IPS-11a (cell line): Measurements from ENCODE around the gene TMEM131.
"Not testable (repeated sequence)": the region's sequence is repeated elsewhere in the genome, so short reads cannot be mapped to it uniquely, and the experiment has no call there.

ENCODE experiments used
- H3K4me3 ChIP-seq: one replicate; pipeline ENCODE4 v1.5.1; 2013; ENCODE audit warnings: low read depth, low read length, control low read depth

Gene TMEM131

GRCh38 chr2:98025481-98026037, 29.8 kb upstream of the TMEM131 start:
- no peak overlapping the region for H3K4me3 ChIP-seq

GRCh38 chr2:98022067-98022466, 26.3 kb upstream of the TMEM131 start:
- H3K4me3 ChIP-seq: not testable (repeated sequence)

- no peak overlapping the region for H3K4me3 ChIP-seq
Observed at GRCh38 chr2:98020992-98021713, 25.4 kb upstream of the TMEM131 start.

GRCh38 chr2:98020516-98020915, 24.8 kb upstream of the TMEM131 start:
- H3K4me3 ChIP-seq: no peak overlapping the region

- no peak overlapping the region for H3K4me3 ChIP-seq
Observed at GRCh38 chr2:98016908-98017670, 21.3 kb upstream of the TMEM131 start.

- H3K4me3 ChIP-seq: no peak overlapping the region
Observed at GRCh38 chr2:98015671-98016070, 19.9 kb upstream of the TMEM131 start.

GRCh38 chr2:98014379-98014778, 18.6 kb upstream of the TMEM131 start:
- no peak overlapping the region for H3K4me3 ChIP-seq

GRCh38 chr2:98013407-98014042, 17.8 kb upstream of the TMEM131 start:
- no peak overlapping the region for H3K4me3 ChIP-seq

- H3K4me3 ChIP-seq: no peak overlapping the region
Observed at GRCh38 chr2:98012561-98012991, 16.8 kb upstream of the TMEM131 start.

- no peak overlapping the region for H3K4me3 ChIP-seq
Observed at GRCh38 chr2:98009887-98010760, 14.4 kb upstream of the TMEM131 start.

GRCh38 chr2:98008415-98008814, 12.7 kb upstream of the TMEM131 start:
- H3K4me3 ChIP-seq: no peak overlapping the region

GRCh38 chr2:98006378-98006777, 10.6 kb upstream of the TMEM131 start:
- no peak overlapping the region for H3K4me3 ChIP-seq

- no peak overlapping the region for H3K4me3 ChIP-seq
Observed at GRCh38 chr2:98004613-98005012, 8.9 kb upstream of the TMEM131 start.

GRCh38 chr2:98004047-98004446, 8.3 kb upstream of the TMEM131 start:
- H3K4me3 ChIP-seq: no peak overlapping the region

- H3K4me3 ChIP-seq: no peak overlapping the region
Observed at GRCh38 chr2:97999536-97999935, 3.8 kb upstream of the TMEM131 start.

- no peak overlapping the region for H3K4me3 ChIP-seq
Observed at GRCh38 chr2:97998431-97999005, 2.8 kb upstream of the TMEM131 start.

GRCh38 chr2:97997784-97998392, 2.1 kb upstream of the TMEM131 start:
- H3K4me3 ChIP-seq: no peak overlapping the region

- H3K4me3 ChIP-seq: peak overlapping the region; percentile 76
Observed at GRCh38 chr2:97996679-97997078, 931 bp upstream of the TMEM131 start.

- H3K4me3 ChIP-seq: peak overlapping the region; percentile 76
Observed at GRCh38 chr2:97995026-97995733, 568 bp downstream of the TMEM131 start.
